NCI-H526 (cell line): ENCODE data around the gene PUS10.
"Not testable (repeated sequence)": the region's sequence is repeated elsewhere in the genome, so short reads cannot be mapped to it uniquely, and the experiment has no call there.

Experiments
- DNase-seq, 2 experiments: peaks; one replicate each; lab custom pipeline; 2025; lab: John Stamatoyannopoulos, UW

PUS10 gene

GRCh38 chr2:60932061-60932460 is 86.0 kb downstream of the PUS10 start:
- not testable (repeated sequence) for DNase-seq

- DNase-seq = no peak
These were observed 91.1 kb downstream of the PUS10 start for GRCh38 chr2:60926741-60927552.

- DNase-seq = peak; percentile 31 to 40
These were observed 91.9 kb downstream of the PUS10 start for GRCh38 chr2:60925994-60926740.

- DNase-seq = no peak
These were observed 110.7 kb downstream of the PUS10 start for GRCh38 chr2:60907329-60907728.

- no peak for DNase-seq
These were observed 111.7 kb downstream of the PUS10 start for GRCh38 chr2:60906395-60906794.

DNA sequence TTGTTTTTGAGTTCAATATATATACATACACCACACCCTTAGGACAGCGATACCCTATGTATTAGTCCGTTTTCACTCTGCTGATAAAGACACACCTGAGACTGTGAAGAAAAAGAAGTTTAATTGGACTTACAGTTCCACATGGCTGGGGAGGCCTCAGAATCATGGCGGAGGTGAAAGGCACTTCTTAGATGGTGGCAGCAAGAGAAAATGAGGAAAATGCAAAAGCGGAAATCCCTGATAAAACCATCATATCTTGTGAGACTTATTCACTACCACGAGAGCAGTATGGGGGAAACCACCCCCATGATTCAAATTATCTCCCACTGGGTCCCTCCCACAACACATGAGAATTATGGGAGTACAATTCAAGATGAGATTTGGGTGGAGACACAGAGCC is 112.2 kb downstream of the PUS10 start:
- not testable (repeated sequence) for DNase-seq

- not testable (repeated sequence) for DNase-seq
These were observed 116.8 kb downstream of the PUS10 start for GRCh38 chr2:60901296-60901695.

DNA sequence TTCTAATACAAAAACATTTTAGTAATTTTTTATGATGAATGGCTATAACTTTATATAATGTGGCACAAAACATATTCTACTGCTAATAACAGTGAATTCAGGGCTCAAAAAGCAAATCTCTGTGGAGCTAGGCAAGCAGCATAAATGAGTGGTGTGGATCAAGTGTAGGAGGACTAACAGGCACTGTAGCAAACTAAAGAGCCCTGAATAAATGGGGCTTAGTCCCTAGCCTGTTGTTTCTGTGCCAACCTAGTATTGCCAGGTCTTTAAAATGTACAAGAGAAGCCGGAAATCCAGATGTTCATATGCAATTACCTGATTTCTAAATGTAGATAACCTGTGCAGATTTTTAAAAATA is 118.2 kb downstream of the PUS10 start:
- no peak for DNase-seq

GRCh38 chr2:60899230-60899891 is 118.7 kb downstream of the PUS10 start:
- DNase-seq = no peak

DNA sequence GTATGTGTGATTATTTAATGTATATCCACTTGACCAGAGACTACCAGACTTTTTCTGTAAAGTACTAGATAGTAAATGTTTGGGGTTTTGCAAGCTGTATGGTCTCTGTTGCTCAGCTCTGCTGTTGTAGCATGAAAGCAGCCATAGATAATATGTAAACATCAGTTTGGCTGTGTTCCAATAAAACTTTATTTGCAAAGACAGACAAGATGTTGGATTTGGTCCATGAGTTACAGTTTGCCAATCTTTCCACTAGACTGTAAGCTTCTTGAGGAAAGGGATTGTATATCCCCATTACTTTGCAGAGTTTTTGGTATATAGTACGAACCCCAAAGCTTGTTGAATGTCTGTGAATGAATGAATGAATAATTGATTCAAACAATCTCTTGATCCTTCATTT is 119.5 kb downstream of the PUS10 start:
- DNase-seq = no peak
